KMS-11 (cell line): Measurements from ENCODE around the gene CRTC3.

Experiments
- H2AFZ ChIP-seq: fragments of 200-600 bp; sonication (generic); 2 replicates; pipeline ENCODE4 v1.6.1; 2016; ENCODE audit warnings: antibody characterized with exemption, mixed run types, low read depth
- H3K27ac ChIP-seq: fragments of 200-600 bp; sonication (generic); 2 replicates; pipeline ENCODE4 v1.6.1; 2016; ENCODE audit warnings: mild to moderate bottlenecking, mixed run types
- H3K27me3 ChIP-seq: fragments of 200-600 bp; sonication (generic); 2 replicates; pipeline ENCODE4 v1.6.1; 2017; ENCODE audit warnings: mild to moderate bottlenecking, low read depth, mixed run types, moderate library complexity; ENCODE audit not compliant: insufficient read depth
- H3K36me3 ChIP-seq: fragments of 200-600 bp; sonication (generic); 2 replicates; pipeline ENCODE4 v1.6.1; 2017; ENCODE audit warnings: mild to moderate bottlenecking, mixed run types; ENCODE audit not compliant: insufficient read depth
- H3K4me1 ChIP-seq: fragments of 200-600 bp; sonication (generic); 2 replicates; pipeline ENCODE4 v1.6.1; 2016; ENCODE audit warnings: mild to moderate bottlenecking, low read depth, mixed run types; ENCODE audit not compliant: poor library complexity, severe bottlenecking
- H3K4me2 ChIP-seq: fragments of 200-600 bp; sonication (generic); 2 replicates; pipeline ENCODE4 v1.7.0; 2016; ENCODE audit warnings: mild to moderate bottlenecking, mixed run types
- H3K4me3 ChIP-seq: fragments of 200-600 bp; sonication (generic); IDR thresholded peaks from 2 replicates; pipeline ENCODE4 v1.6.1; 2017; ENCODE audit warnings: low read depth, low read length, mixed read lengths; ENCODE audit not compliant: insufficient read depth
- H3K79me2 ChIP-seq: fragments of 200-600 bp; sonication (generic); 2 replicates; pipeline ENCODE4 v1.6.1; 2016; ENCODE audit warnings: low read depth, mixed run types; ENCODE audit not compliant: insufficient read depth
- H3K9ac ChIP-seq: fragments of 200-600 bp; sonication (generic); 2 replicates; pipeline ENCODE4 v1.6.1; 2016; ENCODE audit warnings: mild to moderate bottlenecking, mixed run types
- H4K20me1 ChIP-seq: fragments of 200-600 bp; sonication (generic); 2 replicates; pipeline ENCODE4 v1.6.1; 2016; ENCODE audit warnings: mild to moderate bottlenecking, mixed run types; ENCODE audit not compliant: insufficient read depth
- TF ChIP-seq, protein P1 (sequence below): fragments of 200-600 bp; sonication (generic); conservative IDR thresholded peaks from 2 replicates; pipeline ENCODE4 v1.6.1; 2017; ENCODE audit warnings: low read depth, mild to moderate bottlenecking, antibody characterized with exemption, low read length, moderate library complexity, mixed read lengths

Gene CRTC3

DNA sequence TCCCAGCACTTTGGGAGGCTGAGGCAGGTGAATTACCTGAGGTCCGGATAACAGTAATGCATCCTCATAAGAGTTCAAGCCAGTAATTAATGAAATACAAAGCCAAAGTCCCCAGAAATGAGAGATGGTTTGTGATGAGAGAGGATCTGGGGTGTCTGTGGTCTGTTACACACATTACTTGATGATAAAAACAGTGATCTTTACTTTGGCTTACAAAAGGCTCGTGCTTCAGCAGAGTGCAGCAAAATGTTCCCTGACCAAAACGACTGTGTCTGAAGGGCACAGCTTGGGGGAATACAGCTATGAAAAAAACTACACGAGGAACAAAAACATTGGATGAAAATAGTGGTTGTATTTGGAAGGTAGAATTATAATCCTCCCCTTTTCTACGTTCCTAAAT lies 40.9 kb downstream of the CRTC3 start:
- H3K4me2 ChIP-seq: no peak overlapping the region
- TF ChIP-seq, protein P1, sequence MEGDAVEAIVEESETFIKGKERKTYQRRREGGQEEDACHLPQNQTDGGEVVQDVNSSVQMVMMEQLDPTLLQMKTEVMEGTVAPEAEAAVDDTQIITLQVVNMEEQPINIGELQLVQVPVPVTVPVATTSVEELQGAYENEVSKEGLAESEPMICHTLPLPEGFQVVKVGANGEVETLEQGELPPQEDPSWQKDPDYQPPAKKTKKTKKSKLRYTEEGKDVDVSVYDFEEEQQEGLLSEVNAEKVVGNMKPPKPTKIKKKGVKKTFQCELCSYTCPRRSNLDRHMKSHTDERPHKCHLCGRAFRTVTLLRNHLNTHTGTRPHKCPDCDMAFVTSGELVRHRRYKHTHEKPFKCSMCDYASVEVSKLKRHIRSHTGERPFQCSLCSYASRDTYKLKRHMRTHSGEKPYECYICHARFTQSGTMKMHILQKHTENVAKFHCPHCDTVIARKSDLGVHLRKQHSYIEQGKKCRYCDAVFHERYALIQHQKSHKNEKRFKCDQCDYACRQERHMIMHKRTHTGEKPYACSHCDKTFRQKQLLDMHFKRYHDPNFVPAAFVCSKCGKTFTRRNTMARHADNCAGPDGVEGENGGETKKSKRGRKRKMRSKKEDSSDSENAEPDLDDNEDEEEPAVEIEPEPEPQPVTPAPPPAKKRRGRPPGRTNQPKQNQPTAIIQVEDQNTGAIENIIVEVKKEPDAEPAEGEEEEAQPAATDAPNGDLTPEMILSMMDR: no peak
- H3K27me3 ChIP-seq: no peaks in the 10 kb centered on the region
- peaks cover 10% of the 10 kb centered on the region for H3K4me1 ChIP-seq
- H4K20me1 ChIP-seq: no peaks in the 10 kb centered on the region
- no peak overlapping the region for H2AFZ ChIP-seq
- no peak overlapping the region for H3K9ac ChIP-seq
- no peaks in the 10 kb centered on the region for H3K36me3 ChIP-seq
- H3K79me2 ChIP-seq: no peaks in the 10 kb centered on the region
- no peak overlapping the region for H3K27ac ChIP-seq
- H3K4me3 ChIP-seq: no peak overlapping the region

DNA sequence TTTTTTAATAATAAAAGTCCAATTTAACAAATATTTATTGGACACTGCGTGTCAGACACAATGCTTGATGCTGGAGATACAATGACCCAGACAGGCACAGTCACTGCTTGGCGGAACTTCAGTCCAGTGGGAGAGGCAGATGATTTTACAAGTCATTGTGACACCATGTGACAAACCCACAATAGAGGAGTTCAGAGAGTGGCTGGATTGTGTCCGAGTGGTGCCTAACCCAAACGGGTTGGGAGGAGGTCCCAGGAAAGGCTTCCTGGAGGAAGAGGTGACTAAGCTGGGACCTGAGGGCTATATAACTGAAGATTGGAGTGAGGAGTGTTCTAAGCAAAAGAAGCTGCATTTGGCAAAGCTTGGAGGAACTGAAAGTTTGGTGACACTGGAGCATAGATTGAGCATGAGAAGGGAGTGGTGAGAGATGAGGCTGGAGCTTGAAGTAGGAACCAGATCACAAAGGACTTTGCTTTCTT lies 41.4 kb downstream of the CRTC3 start:
- H4K20me1 ChIP-seq: no peaks in the 10 kb centered on the region
- no peaks in the 10 kb centered on the region for H3K27me3 ChIP-seq
- H3K79me2 ChIP-seq: no peaks in the 10 kb centered on the region
- H3K4me1 ChIP-seq: peaks cover 10% of the 10 kb centered on the region
- no peak overlapping the region for H3K27ac ChIP-seq
- no peaks in the 10 kb centered on the region for H3K36me3 ChIP-seq
- no peak overlapping the region for H3K4me2 ChIP-seq
- TF ChIP-seq, protein P1: no peak
- H3K9ac ChIP-seq: no peak overlapping the region
- H2AFZ ChIP-seq: no peak overlapping the region
- H3K4me3 ChIP-seq: no peak overlapping the region

DNA sequence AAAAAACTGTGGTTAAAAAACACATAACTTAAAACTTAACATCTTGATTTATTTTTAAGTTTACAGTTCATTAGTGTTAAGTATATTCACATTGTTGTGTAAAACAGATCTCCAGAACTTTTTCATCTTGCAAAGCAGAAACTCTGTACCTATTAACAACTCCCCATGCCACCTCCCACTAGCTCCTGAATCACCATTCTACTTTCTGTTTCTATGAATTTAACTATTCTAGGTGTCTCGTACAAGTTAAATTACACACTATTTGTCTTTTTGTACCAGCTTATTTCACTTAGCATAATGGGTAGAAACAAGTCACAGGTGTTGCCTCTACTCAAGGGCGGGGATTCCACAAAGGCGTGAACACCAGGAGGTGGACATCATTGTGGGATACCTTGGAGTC lies 43.2 kb downstream of the CRTC3 start:
- H3K79me2 ChIP-seq: no peaks in the 10 kb centered on the region
- H3K36me3 ChIP-seq: no peaks in the 10 kb centered on the region
- H4K20me1 ChIP-seq: no peaks in the 10 kb centered on the region
- no peak overlapping the region for H3K9ac ChIP-seq
- H2AFZ ChIP-seq: no peak overlapping the region
- no peak overlapping the region for H3K4me3 ChIP-seq
- H3K4me2 ChIP-seq: no peak overlapping the region
- H3K4me1 ChIP-seq: peaks cover 10% of the 10 kb centered on the region
- TF ChIP-seq, protein P1: no peak
- no peaks in the 10 kb centered on the region for H3K27me3 ChIP-seq
- no peak overlapping the region for H3K27ac ChIP-seq

DNA sequence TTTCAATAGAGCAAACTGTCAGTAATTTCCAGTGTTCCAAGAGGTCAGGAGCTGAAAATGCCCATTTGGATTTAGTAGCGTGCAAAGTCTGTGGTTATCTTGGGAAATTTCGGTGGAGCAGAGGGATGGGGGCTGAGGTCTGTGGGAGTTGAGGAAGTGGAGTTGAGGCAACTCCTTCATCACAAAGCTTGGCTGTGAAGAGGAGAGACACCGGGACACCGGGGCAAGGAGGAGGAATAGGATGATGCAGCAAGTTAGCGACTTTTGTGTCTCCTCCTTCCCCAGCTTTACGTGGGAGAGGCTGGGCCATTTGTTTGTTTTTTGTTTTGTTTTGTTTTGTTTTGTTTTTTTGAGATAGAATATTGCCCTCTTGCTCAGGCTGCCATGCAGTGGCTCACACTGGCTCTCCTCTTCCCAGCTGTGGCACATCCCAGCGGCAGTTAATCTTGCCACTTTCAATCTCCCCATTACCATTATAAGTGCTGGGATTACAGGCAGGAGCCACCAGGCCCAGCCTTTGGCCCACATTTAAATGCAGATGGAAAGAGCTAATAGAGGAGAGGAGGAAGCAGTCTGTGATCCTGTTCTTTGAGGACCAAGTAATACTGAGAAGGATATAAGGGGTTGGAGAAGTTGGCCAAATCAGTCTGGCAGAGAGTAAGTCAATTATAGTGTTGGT lies 47.1 kb downstream of the CRTC3 start:
- Histone ChIP-seq H4K20me1 (no peaks in the 10 kb centered on the region), H3K27me3 (no peaks in the 10 kb centered on the region), H3K4me2 (no peak overlapping the region), H3K79me2 (no peaks in the 10 kb centered on the region), H3K36me3 (no peaks in the 10 kb centered on the region), H3K4me1 (peaks cover 10% of the 10 kb centered on the region), H3K4me3 (no peak overlapping the region), H2AFZ (no peak overlapping the region), H3K27ac (no peak overlapping the region), H3K9ac (no peak overlapping the region)
- TF ChIP-seq, protein P1: no peak
